GM12878 (cell line): ENCODE results near the gene UBE2J2. TPM values are rescaled to one million over a fixed set of nuclear protein-coding genes. Genes with fewer than 3 reads are reported as not detected.
A peak's percentile ranks its signal among the peaks of the same experiment; 100 is the strongest.

Experiments used
- ATAC-seq: fragments of 200-7000 bp; cut with Tn5 transposase; 3 replicates; pipeline ENCODE4 v1.9.1; 2020; ENCODE audit warnings: mild to moderate bottlenecking, moderate library complexity
- BruUV-seq: library from RNA; stranded (reverse); fragments of 400-500 nt; replicated peaks from 2 replicates; lab custom pipeline; 2021; lab: Mats Ljungman, UMichigan
- CTCF ChIA-PET: fragments of 300-600 bp; sonication (Branson Sonifier 250); formaldehyde crosslinking; extraction: SDS; loops from one replicate; lab custom pipeline; 2021; ENCODE audit warnings: inconsistent platforms; lab: Yijun Ruan, JAX
- POLR2A ChIA-PET: fragments of 350-600 bp; formaldehyde crosslinking; extraction: SDS; loops from one replicate; lab custom pipeline; 2021; ENCODE audit warnings: inconsistent platforms; lab: Charles Lee
- RAD21 ChIA-PET: fragments of 300-600 bp; sonication (Branson Sonifier 250); formaldehyde crosslinking; loops from one replicate; lab custom pipeline; 2023; ENCODE audit warnings: antibody characterized with exemption; ENCODE audit not compliant: unreplicated experiment; lab: Charles Lee
- SMC1A ChIA-PET: fragments of 300-600 bp; sonication (Branson Sonifier 250); formaldehyde crosslinking; loops from one replicate; lab custom pipeline; 2023; ENCODE audit not compliant: unreplicated experiment, uncharacterized antibody; lab: Charles Lee
- DNase-seq: peaks from one replicate; pipeline ENCODE4 v3.0.0-alpha.2; 2011; ENCODE audit warnings: low read depth, low spot score
- FAIRE-seq: peaks from 3 replicates; lab custom pipeline; 2011; peaks lifted over from hg19 to GRCh38; lab: Jason Lieb, UNC
- H2AFZ ChIP-seq: 2 replicates; pipeline ENCODE4 v1.6.0; 2011; ENCODE audit warnings: low read depth, low read length, control low read depth; ENCODE audit not compliant: control insufficient read depth
- H3K27ac ChIP-seq: 2 replicates; pipeline ENCODE4 v1.5.1; 2011; ENCODE audit warnings: control low read depth; ENCODE audit not compliant: control insufficient read depth, insufficient read depth
- H3K27me3 ChIP-seq, 2 experiments: replicated peaks in 1 of 2; 2 replicates each; pipeline versions ENCODE4 v1.6.0 to v1.6.1; 2011; ENCODE audit warnings: low read length in 1 of 2; ENCODE audit not compliant: control insufficient read depth in 2 of 2, insufficient read depth in 2 of 2
- H3K36me3 ChIP-seq, 2 experiments: 2 replicates each; pipeline ENCODE4 v1.5.1; 2011; ENCODE audit warnings: low read length in 1 of 2; ENCODE audit not compliant: control insufficient read depth in 2 of 2, insufficient read depth in 2 of 2
- H3K4me1 ChIP-seq: 2 replicates; pipeline ENCODE4 v1.6.1; 2011; ENCODE audit warnings: mild to moderate bottlenecking, low read length, moderate library complexity, mixed read lengths; ENCODE audit not compliant: control insufficient read depth, insufficient read depth
- H3K4me2 ChIP-seq: 2 replicates; pipeline ENCODE4 v1.6.0; 2011; ENCODE audit warnings: control low read depth; ENCODE audit not compliant: control insufficient read depth, insufficient read depth
- H3K4me3 ChIP-seq: fragments of 200-600 bp; sonication (generic); 2 replicates; pipeline ENCODE4 v1.5.1; 2016
- H3K79me2 ChIP-seq: 2 replicates; pipeline ENCODE4 v1.6.0; 2011; ENCODE audit warnings: low read length; ENCODE audit not compliant: control insufficient read depth, insufficient read depth
- H3K9ac ChIP-seq: 2 replicates; pipeline ENCODE4 v1.8.0; 2011; ENCODE audit warnings: low read length, control low read depth, mixed read lengths; ENCODE audit not compliant: control insufficient read depth, insufficient read depth
- H3K9me3 ChIP-seq: replicated peaks from 3 replicates; pipeline ENCODE4 v1.5.1; 2011; ENCODE audit warnings: mild to moderate bottlenecking, low read length; ENCODE audit not compliant: control insufficient read depth, insufficient read depth
- H4K20me1 ChIP-seq: 2 replicates; pipeline ENCODE4 v1.6.0; 2011; ENCODE audit not compliant: control insufficient read depth, insufficient read depth
- NFXL1 ChIP-seq: fragments of 450-650 bp; IDR thresholded peaks from 2 replicates; pipeline ENCODE4 v1.6.1; 2017; ENCODE audit warnings: antibody characterized with exemption, mild to moderate bottlenecking, borderline replicate concordance
- NRF1 ChIP-seq: conservative IDR thresholded peaks from 2 replicates; pipeline ENCODE4 v1.6.1; 2011; ENCODE audit warnings: mild to moderate bottlenecking, low read depth, low read length, improper control_type of control experiment
- WGBS: methylation state at CpG from one replicate; pipeline ENCODE4 v1.1.6; 2016; ENCODE audit warnings: low lambda C conversion rate; ENCODE audit not compliant: insufficient replicate concordance, insufficient coverage; ENCODE audit errors: missing lambda C conversion rate; 5-methylcytosine and 5-hydroxymethylcytosine counted together
- in situ Hi-C: fragments of 300-500 bp; cut with MboI; formaldehyde crosslinking; loops from 9 replicates; pipeline ENCODE4 v1.14.3; 2018; ENCODE audit warnings: mixed read lengths
- intact Hi-C: fragments of 100-400 bp; cut with micrococcal nuclease; formaldehyde crosslinking; loops from one replicate; pipeline ENCODE4 v1.14.2; 2022; ENCODE audit not compliant: unreplicated experiment
- polyA plus RNA-seq, 11 experiments: library from polyadenylated mRNA; depleted of rRNA in 4 of 11; unstranded in 6 of 11; stranded (reverse) in 5 of 11; fragments of >200 nt; fragmentation: Nextera tagmentation in 4 of 11; fragmentation: Illumina TruSeq in 1 of 11; extraction: Ambion mirVana in 4 of 11; extraction: Trizol in 1 of 11; gene quantifications; 1 replicate in 1 of 11; 2 replicates in 10 of 11; pipeline versions ENCODE4 v1.2.1 to v1.2.3, GENCODE V29; 2011 to 2016; ENCODE audit warnings: inconsistent platforms in 2 of 11, missing spikeins in 2 of 11, low read depth in 1 of 11
- total RNA-seq, 4 experiments: library from RNA; depleted of rRNA in 3 of 4; stranded (reverse); fragments of >200 nt in 3 of 4; fragmentation: Illumina TruSeq in 1 of 4; extraction: Trizol in 1 of 4; gene quantifications; 2 replicates each; pipeline versions ENCODE4 v1.2.1 to v1.2.3, GENCODE V29; 2013 to 2021
- TF ChIP-seq, protein P1 (sequence below): fragments of 450-650 bp; IDR thresholded peaks from 2 replicates; pipeline ENCODE4 v1.6.1; 2016; ENCODE audit warnings: mild to moderate bottlenecking
- TF ChIP-seq, protein P2 (sequence below): fragments of 450-650 bp; IDR thresholded peaks from 2 replicates; pipeline ENCODE4 v1.6.1; 2016; ENCODE audit warnings: mild to moderate bottlenecking

Gene UBE2J2
- total and polyA plus RNA-seq, 10 of the 15 experiments (the other 5 are each of a cell fraction or from before 2014, with no cell fraction given): 0.72 to 70.5 (median 49.2) TPM

DNA sequence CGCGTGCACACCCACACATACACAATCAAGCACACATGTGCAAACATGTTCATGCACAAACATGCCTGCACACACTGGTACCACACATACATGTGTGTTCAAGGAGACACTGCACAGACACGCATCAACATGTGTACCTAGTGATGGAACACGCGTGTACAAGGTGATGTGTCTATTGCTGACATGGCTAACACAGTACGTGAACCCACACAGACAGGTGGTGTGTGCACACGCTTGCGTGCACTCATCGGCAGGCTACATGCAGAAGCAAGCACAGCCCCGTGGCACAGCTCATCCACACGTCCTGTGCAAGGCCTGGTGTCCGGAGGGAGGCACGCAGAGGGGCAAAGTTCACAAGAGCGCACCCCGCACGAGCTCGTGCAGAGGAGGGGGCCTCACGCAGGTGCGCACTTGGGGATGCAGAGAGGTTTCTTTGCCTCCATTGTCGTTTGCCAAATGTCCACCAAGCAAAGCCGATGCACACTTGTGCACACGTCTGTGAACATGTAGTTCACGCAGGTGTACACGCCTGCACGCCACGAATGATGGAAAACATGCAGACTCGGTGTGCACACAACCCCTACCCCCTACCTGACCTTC, 33.1 kb upstream of the UBE2J2 start:
- Histone ChIP-seq H4K20me1 (no peaks in the 10 kb centered on the region), H3K9me3 (no peaks in the 10 kb centered on the region), H3K27me3 (no peaks in the 10 kb centered on the region), H3K4me3 (peak overlapping the region; percentile 84), H3K4me2 (peak overlapping the region; percentile 99), H3K9ac (peak overlapping the region; percentile 75; the same call in 1 of the 2 replicates), H2AFZ (no peak overlapping the region), H3K27ac (no peak overlapping the region), H3K36me3 (peaks cover 0 to 5% of the 10 kb centered on the region in 2 experiments; a peak in 3 of 4 replicates), H3K4me1 (peaks cover 27% of the 10 kb centered on the region), H3K79me2 (peaks cover 26% of the 10 kb centered on the region)
- BruUV-seq: no TSS peak
- TF ChIP-seq, protein P1, sequence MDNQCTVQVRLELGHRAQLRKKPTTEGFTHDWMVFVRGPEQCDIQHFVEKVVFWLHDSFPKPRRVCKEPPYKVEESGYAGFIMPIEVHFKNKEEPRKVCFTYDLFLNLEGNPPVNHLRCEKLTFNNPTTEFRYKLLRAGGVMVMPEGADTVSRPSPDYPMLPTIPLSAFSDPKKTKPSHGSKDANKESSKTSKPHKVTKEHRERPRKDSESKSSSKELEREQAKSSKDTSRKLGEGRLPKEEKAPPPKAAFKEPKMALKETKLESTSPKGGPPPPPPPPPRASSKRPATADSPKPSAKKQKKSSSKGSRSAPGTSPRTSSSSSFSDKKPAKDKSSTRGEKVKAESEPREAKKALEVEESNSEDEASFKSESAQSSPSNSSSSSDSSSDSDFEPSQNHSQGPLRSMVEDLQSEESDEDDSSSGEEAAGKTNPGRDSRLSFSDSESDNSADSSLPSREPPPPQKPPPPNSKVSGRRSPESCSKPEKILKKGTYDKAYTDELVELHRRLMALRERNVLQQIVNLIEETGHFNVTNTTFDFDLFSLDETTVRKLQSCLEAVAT: 0 out of 2 replicates have a peak, but pooled peaks have one; percentile 33
- TF ChIP-seq NFXL1 (no peak), NRF1 (no peak)
- TF ChIP-seq, protein P2, sequence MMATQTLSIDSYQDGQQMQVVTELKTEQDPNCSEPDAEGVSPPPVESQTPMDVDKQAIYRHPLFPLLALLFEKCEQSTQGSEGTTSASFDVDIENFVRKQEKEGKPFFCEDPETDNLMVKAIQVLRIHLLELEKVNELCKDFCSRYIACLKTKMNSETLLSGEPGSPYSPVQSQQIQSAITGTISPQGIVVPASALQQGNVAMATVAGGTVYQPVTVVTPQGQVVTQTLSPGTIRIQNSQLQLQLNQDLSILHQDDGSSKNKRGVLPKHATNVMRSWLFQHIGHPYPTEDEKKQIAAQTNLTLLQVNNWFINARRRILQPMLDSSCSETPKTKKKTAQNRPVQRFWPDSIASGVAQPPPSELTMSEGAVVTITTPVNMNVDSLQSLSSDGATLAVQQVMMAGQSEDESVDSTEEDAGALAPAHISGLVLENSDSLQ: no peak
- intact Hi-C loops (loop anchor here (5.0 kb wide), 1 partner anchor 189 kb away; the partner anchor contains the start of gene C1orf159), in situ Hi-C loops (no loop called here)
- ATAC-seq: no peak
- POLR2A ChIA-PET: interaction anchor here (0.6 kb wide), 1 partner anchor 75 kb away, joined by 3 read pairs; no protein-coding TSS in a partner anchor
- CTCF ChIA-PET: interaction anchor here (1.0 kb wide), 1 partner anchor 199 kb away, joined by 3 read pairs; no protein-coding TSS in a partner anchor
- 51% methylated on average over 27 of the region's 27 CpGs for WGBS
- SMC1A ChIA-PET: no interaction called here
- FAIRE-seq: no peak
- DNase-seq: no peak
- RAD21 ChIA-PET: no interaction called here
